Posterior vena cava (tissue), 2 donors: ENCODE results near the gene STRADB. TPM values are rescaled to one million over a fixed set of nuclear protein-coding genes. Genes with fewer than 3 reads are reported as not detected.

ENCODE experiments used
- DNase-seq: peaks from one replicate; pipeline ENCODE4 v3.0.0-alpha.2; 2020; ENCODE audit warnings: low spot score
- intact Hi-C, 2 donors: fragments of 100-400 bp; cut with DNase I; formaldehyde crosslinking; loops; one replicate each; pipeline versions ENCODE4 v1.14.1 to v1.14.2; 2022 to 2023
- total RNA-seq, 2 donors: library from RNA; stranded (reverse); fragmentation: NEBNext Ultra II Directional; extraction: Animal tissue kit (Norgen Biotek cat#: 25700); gene quantifications; one replicate each; pipeline ENCODE4 v1.2.1, GENCODE V29; 2021
- donor health status: DM: yes; HTN: yes; CAD: no.
- donor health status: DM: yes; HTN: yes; CAD: no.

STRADB gene
- total RNA-seq, 2 donors from 2014 or later, result 11.7 to 18.0 TPM

- DNase-seq, result no peak
- intact Hi-C loops, result no loop called here
These were observed 61.7 kb downstream of the STRADB start for GRCh38 chr2:201513271-201513670.

GRCh38 chr2:201515573-201516246 lies 64.2 kb downstream of the STRADB start:
- intact Hi-C loops, result no loop called here
- no peak for DNase-seq

DNA sequence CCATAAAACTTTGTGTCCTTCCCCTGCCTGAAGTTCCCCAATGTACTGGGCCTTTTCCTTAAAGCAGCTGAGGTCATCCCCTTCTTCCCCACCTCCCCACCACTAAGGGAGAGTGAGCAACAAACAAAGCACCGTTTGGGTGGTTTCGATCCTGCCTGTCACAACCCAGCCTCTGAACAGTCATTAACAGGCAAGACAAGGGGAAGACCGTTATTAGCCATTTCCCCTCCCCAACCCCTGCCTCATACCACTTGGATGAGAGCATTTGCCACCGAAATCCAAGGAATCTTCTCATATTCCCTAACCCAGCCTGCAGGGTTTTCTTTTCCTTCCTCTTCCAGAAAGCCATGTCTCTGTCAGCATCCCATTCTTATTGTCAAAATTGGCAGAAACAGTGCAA lies 65.6 kb downstream of the STRADB start:
- intact Hi-C loops, result no loop called here

DNA sequence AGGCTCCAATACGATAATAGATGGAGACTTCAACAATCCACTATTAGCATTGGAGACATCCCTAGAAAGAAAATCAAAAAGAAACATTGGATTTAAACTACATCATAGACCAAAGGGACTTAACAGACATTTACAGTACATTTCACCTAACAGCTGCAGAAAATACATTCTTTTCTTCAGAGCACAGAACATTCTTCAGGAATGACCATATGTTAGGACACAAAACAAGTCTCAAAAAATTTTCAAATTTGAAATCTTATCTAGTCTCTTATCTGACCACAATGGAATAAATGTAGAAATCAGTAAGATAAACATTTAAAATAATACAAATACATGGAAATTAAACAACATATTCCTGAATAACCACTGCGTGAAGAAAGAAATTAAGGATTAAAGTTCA lies 68.7 kb downstream of the STRADB start:
- intact Hi-C loops, result no loop called here
- DNase-seq, result no peak

More for the DNA sequence above, 65.6 kb downstream of the STRADB start:
- no peak for DNase-seq

GRCh38 chr2:201522965-201523364 lies 71.4 kb downstream of the STRADB start:
- DNase-seq, result no peak
- intact Hi-C loops, result no loop called here

GRCh38 chr2:201523506-201523905 lies 72.0 kb downstream of the STRADB start:
- intact Hi-C loops, result no loop called here
- no peak for DNase-seq

Other genes with a start within 250 kb of the STRADB start
- 10 to 100 TPM; 11.3 to 14.8 TPM for gene CASP8, start 191.2 kb upstream of the STRADB start, total RNA-seq
- 1 to 10 TPM; 2.4 to 4.3 TPM for gene FLACC1, start 94.4 kb upstream of the STRADB start, total RNA-seq
- 100 to 1,000 TPM in 1 of 2 donors, 10 to 100 TPM in 1; 96.6 to 124 TPM for gene TRAK2, start 282 bp upstream of the STRADB start, total RNA-seq
- gene TMEM237, start 191.8 kb downstream of the STRADB start, total RNA-seq, result 10 to 100 TPM; 27.8 to 30.8 TPM
- gene MPP4, start 246.9 kb downstream of the STRADB start, total RNA-seq, result under 1 TPM; 0.38 to 0.56 TPM